HuH-7 (cell line): ENCODE measurements around the gene LMO7.
A peak's percentile ranks its signal among the peaks of the same experiment; 100 is the strongest.
"Not testable (repeated sequence)": the region's sequence is repeated elsewhere in the genome, so short reads cannot be mapped to it uniquely, and the experiment has no call there.

ENCODE experiments used
- DNase-seq: peaks from one replicate; pipeline ENCODE4 v3.0.0; 2011; ENCODE audit warnings: low spot score

The LMO7 gene

DNA sequence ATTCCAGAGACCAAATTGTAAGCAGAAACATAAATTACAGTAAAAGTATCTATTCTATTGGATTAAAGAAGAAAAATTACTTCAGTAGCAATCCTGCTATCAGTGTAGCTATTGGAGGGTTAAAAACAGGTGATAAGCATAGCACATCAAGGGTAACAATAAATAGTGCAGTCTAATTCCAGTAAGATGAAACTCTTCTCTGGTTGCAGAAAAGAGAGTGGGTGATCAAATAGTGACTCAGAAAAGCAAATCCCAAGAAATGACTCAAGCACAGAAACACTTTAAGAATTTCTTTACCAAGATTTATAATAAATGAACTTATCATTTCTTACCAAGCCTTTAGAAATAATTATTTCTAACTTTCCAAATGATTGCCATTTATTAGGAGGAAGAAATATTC, 135.7 kb downstream of the LMO7 start:
- DNase-seq, result no peak

DNA sequence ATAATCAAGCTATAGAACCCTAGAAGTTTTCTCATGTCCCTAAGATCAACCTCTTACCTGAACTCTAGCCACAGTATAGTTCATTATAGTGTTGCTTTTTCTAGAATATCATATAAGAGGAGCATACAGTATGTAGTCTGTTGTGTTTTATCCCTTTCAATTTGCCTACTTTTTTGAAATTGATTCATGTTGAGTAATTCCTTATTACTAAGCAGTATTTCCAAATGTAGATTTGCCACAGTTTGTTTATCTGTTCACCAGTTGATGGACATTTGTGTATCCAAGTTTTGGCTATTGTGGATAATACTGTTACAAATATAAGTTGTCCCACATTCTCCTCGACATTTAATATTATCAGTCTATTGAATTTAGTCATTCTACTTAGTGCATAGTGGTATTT, 138.0 kb downstream of the LMO7 start:
- no peak for DNase-seq

DNA sequence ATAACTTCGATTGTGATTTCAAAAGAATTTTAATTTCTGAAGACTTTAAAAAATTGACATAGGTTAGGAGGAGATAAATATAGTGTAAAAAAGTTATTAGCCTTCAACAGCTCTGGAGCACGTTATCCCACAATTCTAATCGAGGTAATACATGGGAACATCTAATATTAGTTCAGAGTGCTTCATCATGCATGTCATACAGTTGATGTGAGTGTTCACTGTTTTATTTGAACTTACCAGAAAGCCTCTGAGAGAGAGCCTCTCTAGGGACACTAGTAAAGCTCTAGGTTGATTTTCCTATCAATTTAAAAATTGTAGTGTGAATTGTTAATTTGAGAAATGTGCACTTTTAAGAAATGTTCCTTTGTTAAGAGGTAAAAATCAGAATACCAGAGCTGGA, 140.4 kb downstream of the LMO7 start:
- DNase-seq, result no peak

DNA sequence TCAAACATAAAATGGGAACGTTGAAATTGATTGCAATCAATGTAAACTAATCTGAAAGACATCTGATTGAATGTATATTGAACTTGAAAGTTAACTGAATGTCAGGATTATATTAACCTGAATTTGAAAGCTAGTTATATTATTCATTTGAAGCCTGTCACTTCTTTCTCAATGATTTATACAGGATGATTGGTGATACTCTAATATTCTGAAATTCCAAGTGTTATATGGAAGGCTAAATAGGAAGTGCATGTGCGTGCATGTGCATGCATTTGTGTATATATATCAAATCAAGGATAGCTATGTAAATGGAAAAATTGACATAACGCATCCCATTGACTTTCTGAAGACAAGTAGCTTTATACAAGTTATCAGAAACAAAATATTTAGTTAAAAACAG, 143.3 kb downstream of the LMO7 start:
- no peak for DNase-seq

DNA sequence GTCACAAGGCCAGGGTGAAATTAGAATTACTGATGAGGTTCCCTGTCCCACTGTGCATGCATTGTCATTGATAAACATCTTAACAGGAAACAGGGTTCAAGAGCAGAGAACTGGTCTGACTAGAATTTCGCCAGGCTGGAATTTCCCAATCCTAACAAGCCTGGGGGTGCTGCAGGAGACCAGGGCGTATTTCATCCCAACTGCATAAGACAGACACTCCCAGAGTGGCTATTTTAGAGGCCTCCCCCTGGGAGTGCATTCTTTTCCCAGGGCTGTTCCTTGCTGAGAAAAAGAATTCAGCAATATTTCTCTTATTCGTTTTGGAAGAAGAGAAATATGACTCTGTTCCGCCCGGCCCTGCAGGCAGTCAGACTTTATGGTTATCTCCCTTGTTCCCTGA, 144.0 kb downstream of the LMO7 start:
- DNase-seq, result not testable (repeated sequence)

DNA sequence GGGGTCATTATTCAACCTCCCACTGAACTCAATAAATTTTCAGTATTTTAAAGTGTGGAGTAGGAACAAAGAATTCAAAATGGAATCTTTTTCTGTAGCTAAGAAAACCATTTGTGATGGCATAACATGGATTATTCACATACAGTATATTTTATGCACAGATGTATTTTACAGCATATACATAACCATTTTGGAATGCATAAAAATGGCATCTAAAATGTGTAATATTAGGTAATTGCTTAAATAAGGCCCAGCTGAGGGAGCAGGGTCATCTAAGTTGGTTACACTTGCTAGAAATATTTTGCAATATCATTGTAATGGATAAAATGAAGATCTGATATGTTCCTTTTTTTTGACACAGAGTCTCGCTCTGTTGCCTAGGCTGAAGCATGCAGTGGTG, 146.9 kb downstream of the LMO7 start:
- no peak for DNase-seq

DNA sequence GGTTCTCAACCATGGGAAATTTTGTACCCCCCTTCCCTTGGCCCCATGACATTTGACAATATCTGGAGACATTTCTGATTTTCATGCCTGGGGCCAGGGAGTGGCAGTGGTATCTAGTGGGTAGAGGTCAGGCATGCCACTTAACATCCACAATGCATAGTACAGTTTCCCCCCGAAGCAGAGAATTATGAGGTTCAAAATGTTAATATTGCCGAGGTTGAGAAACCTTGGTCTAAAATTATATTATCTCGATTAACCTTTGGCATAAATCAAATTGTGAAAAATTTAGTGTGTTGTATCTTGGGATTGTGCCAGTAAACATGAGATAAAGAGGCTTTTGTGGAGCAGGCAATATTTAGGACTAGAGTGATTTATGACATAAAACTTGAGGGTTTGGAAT, 147.9 kb downstream of the LMO7 start:
- DNase-seq, result no peak

DNA sequence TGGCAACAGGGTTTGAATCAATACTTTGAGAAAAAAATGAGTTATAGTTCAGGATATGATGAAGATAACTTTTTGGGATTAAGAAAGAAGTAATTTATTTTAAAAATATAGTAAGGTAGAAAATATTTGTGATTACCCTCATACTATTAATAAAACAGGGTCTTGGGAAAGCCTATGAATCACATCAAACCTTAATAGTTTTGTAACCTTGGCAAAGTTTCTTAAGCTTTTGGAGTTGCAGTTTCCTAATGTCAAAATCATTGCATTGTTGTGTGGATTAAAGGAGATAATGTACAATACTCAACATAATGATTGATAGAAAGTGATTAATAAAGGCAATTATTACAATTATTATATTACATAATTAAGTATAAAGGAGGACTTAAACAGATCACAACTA, 149.0 kb downstream of the LMO7 start:
- DNase-seq, result no peak

DNA sequence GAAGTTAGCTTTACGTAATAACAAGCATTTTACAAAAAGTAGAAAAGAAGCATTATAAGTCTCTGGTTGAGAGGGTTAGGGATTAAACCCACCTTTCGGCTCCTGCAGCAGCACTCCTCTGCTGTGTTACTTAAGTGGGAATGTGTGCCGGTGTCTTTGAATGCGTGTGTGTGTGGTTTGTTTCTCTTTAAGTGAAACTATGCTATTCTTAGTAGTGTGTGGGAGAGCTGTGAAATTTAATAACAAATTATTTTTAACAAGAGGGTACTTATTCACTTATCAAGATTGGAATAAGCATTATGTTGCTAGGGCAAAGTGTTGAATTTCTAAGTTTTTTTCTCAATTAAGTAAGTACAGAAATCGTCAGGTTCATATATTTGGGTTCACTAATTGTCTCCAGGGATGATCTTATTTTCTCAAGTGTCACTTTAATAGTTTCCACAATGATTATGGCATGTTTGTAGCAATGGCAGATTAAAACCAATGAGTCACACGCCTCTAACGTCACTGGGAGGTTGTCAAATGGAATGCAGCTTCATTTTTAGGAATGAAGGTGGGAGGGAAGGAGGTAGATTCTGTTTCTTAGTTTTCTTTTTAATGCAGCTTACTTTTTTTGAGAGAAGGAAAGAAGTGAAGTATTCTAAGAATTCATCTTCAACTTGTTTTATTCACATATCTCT, 151.3 kb downstream of the LMO7 start:
- DNase-seq, result no peak

DNA sequence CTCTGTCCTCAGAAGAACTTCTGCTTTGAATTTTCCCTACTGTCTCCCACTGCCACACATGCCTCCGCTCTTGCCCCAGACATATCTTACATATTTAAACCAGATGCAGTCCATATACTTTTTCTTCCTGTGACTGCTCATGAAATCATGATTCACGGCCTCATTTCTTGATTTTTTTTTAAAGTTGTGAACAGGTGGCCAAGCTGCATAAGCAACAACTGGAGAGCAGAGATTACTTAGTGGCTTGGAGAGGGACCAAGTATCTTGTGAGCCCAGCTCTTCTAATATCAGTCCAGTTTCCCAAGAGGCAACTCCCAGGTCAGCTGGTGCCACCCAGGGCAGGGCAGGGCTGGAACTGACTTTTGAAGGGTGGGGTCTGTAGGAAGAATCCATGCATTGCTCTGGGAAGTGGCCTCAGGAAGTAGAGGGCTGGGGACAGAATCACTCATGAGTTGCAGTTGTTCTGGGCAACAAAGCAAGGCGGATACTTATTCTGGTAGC, 152.4 kb downstream of the LMO7 start:
- no peak for DNase-seq

DNA sequence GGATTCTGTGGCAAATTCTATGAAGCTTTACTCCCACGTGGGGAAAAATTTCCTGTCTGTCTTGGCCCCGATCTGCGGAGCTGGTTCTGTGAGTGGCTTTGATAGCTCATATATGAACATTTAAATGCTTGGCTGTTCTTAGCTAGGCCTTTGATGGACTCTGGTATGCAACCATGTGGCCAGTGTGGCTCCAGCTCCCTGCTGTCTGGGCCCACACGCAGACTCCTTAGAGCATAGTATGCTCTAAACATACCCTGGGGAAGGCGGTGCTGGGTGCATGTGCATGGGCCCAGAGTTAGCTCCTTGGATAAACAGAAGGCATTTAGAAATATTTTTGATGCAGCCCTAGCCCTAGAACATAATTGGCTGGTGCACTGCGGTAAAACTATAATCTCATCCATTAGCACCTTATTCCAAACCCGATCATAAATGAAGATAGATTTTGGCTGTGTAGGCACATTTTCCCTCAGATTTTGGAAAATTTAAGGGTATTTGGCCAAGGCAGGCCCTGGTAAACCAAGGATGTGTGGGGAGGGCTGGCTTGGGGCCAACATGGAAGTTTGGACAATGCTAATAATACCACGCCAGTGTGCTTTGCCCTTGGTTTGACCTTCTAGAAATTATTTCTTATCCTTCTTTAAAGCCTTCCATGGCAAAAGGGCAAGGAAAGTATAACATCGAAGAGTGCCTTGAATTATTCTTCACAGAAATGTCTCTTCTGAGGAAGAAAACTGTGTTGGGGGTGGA, 153.5 kb downstream of the LMO7 start:
- DNase-seq, result no peak

DNA sequence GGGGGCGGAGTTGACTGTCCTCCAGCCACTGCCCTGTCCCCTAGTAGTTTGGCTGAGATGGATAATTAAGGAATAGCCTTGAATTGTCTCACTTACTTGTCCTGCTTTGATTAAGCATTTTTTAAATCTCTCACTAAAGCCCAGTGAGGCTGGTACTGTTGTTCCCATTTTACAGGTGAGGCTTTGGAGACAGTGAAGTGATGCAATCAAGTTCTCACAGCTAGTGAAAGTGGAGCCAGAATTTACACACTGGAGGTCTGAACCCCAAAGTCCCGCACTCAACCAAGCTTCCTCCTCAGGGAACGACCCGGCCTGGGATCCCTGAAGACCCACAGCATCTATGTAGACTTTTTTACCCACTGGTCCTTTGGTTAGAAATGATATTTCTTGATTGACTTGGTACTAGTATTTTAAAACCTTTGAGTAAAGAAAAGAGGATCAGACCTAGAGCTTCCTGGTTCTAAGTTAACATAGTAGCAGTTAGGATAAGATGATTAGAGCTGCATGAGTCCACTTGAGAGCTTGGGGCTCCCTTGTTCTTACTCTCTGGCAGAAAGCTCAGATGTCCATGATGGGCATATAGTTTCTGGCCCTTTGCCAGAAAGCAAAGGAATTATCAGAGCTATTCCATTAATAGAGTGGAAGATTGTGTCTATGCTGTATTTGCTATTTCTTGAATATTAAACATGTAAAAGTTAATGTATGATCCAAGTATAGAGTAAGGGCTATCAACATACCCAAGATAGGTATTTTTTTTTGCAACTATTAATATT, 154.3 kb downstream of the LMO7 start:
- DNase-seq, result no peak

DNA sequence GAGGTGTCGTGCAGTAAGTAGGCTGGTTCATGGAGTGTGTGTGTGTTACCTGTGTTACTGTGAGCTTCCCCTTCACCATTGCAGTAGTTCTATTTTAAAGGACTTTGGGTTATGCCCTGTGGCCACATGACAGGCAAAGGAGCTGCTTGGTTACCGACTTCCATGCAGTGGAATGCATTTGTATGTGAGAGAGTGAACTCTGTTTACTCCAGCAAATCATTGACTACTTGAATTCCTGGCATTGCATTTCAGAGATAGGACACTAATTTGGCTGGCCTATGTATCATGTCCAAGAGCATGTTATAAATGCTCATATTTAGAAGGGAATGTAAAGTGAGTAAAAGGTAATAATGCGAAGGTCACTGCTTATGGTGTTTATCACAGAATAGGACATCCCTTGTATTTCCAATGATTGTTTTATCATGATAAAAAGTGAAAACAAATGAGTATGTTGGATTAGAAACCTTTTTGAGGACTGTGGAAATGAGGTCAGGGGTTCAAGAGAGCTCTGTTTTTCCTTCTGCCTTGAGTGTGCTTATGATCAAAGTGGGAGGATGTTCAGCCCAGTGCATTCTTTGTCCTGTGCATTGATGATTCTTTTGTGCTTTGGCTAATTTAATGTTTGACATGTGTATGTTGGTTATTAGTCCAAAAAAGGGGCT, 156.5 kb downstream of the LMO7 start:
- peak; percentile 44 for DNase-seq

DNA sequence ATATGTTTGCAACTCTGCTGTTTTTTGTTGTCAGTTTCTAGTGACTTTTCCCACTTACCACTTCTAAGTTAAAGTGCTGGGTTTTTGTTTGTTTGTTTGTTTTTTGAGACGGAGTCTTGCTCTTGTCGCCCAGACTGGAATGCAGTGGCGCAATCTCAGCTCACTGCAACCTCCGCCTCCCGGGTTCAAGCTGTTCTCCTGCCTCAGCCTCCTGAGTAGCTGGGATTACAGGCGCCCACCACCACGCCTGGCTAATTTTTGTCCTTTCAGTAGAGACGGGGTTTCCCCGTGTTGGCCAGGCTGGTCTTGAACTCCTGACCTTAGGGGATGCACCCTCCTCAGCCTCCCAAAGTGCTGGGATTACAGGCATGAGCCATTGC, 157.0 kb downstream of the LMO7 start:
- not testable (repeated sequence) for DNase-seq

DNA sequence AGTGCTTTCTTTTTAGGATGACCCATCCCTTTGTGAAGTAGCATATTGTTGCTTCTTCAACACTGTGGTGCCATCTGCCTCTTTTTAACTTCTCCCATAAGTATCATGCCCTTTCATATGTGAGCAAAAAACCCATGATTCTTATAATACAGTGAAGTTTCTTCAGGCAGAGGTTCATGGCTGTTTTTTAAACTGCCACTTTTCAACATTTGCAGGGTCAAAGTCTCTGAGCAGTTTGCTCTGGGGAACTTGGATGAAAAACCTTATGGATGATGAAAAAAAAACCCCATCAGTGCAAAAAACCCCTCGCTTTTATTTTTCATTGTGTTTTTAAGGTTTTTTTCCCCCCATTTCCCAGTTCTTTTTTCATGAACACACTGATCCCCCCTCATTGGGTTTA, 158.5 kb downstream of the LMO7 start:
- no peak for DNase-seq

DNA sequence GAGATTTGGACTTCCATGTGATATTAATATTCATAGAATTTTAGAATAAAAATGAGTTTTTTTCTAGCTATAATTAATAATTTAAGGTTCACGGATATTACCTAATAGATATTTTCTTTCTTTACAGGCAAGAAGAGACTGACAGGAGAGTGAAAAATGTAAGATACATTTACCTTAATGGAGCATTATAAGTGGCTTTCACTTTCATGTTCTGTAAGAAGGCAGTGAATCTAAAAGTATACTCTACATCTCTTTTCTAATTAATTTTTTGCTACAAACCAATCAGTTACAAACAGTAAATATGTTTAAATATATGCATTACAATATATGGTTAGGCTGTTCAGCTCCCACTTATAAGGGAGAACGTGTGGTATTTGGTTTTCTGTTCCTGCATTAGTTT, 159.1 kb downstream of the LMO7 start:
- no peak for DNase-seq

DNA sequence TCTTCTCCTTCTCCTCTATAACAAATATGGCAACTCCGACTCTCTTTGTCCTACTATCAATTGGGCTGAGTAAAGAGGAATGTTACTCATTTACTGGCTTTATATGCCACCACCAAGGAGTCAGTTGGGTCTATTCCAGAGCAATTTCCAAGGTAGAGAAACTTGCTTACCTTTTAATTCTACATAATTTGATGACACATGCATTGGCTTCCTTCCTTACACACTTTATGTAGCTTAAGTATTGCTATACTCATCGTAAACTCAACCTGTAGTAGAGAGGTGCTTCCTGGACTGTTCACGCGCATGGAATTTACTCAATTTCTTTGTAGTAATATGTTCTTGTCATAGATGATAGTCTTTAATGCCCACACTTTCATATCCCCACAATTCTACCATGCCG, 160.7 kb downstream of the LMO7 start:
- no peak for DNase-seq

DNA sequence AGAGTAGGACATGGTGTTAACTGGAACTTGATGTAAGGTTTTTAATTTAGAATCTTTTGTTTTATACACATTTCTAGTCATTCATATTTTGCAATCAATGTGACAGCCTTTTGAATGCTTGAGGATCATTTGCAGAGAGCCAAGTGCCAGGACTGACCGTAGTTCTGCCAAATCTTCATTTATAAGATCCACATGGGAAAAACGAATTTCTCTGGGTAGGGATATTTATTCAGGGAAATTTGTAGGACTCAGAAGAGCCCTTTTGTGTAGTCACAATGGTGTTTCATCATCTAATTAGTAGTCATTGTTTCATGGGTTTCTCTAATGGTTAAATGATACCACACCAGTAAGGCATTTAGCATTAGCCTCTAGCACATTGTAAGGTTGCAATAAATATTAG, 161.1 kb downstream of the LMO7 start:
- DNase-seq, result no peak

DNA sequence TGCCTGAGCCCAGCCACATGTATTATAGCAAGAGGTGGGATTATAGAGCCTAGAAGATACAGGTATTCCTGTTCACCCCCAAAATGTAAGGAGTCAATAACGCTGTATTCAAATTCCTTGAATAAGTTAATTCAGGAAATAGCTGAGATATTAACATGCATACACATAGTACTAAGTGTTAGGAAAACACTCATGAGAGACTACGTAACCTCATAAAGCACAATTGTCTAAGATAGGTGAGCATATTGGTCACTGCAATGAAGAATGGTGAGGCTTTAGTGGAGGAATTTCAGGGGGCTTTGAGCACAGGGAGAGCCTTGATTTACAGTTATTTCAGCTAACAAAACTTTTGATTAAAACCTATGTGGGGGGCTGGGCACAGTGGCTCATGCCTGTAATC, 161.6 kb downstream of the LMO7 start:
- DNase-seq, result no peak

DNA sequence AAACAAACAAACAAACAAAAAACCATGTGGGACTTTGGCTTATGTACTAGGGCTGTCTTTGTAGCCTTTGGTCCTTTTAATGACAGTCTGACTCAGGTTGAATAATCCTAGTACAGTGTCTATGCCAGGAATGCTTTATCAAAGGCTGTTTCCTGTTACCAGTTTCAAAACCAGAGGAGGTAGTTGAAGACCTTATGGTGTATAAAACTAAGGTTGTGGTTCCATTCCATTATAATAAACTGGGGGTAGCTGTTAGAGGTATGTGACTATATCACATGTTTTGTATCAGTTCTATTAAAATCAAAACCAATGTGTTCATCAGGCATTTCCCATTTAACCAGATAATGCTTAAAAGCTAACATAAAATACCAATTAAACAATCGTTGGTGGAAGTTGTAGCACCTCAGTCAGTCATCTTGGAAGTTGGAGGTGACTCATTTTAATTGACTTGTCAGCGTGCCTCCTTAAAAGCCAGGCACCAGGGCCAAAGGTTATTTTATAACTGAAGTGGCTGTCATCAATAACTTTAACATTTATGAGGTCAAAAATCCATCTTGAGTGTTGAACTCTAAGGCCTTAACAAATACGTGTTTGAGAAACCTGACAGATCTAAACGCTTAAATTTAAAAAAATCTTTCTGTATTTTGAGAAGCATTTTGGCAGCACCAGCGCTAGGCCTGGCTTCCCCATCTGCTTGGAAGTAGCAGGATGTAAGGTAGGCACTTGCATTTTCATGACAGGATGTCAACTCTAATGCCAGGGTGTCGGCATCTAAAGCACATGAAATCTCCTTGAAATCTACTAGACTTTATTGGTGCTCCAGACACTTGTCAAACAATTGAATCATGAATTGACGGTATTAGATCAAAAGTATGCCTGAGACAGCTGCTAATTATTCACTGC, 162.5 kb downstream of the LMO7 start:
- DNase-seq, result no peak

DNA sequence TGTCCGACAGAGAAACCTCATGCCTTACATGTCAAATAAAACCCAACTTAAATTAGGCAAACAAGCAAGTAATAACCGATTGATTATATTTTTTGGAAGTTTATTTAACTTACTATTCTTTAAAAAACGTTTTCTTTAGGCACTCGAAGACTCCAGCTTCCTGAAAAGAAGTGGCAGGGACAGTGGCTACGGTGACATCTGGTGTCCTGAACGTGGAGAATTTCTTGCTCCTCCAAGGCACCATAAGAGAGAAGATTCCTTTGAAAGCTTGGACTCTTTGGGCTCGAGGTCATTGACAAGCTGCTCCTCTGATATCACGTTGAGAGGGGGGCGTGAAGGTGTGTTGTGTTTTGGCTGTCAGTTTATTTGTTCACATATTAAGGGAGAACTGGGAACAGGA, 164.4 kb downstream of the LMO7 start:
- DNase-seq, result no peak
